Activated CD4-positive, alpha-beta T cell treated with anti-CD3 and anti-CD28 coated beads, Interleukin-2, amount 10 ng/mL, durations not matched to agents 7 days and 5 days (primary cell): ENCODE measurements around the gene RTL10. TPM values are rescaled to one million over a fixed set of nuclear protein-coding genes. Genes with fewer than 3 reads are reported as not detected.

Experiments used
- CTCF ChIA-PET: fragments of 350-600 bp; sonication (Branson Sonifier 250); formaldehyde crosslinking; loops from one replicate; lab custom pipeline; 2021; ENCODE audit warnings: antibody characterized with exemption; lab: Charles Lee
- POLR2A ChIA-PET: fragments of 350-600 bp; sonication (Branson Sonifier 250); formaldehyde crosslinking; loops from one replicate; lab custom pipeline; 2021; ENCODE audit warnings: antibody characterized with exemption; lab: Charles Lee
- DNase-seq: peaks from one replicate; pipeline ENCODE4 v3.0.0-alpha.2; 2020
- H3K27ac Mint-ChIP-seq: one replicate; pipeline ENCODE4 v1.8.0; 2021; ENCODE audit warnings: mild to moderate bottlenecking, moderate library complexity, mixed read lengths
- H3K27me3 Mint-ChIP-seq: one replicate; pipeline ENCODE4 v1.8.0; 2021; ENCODE audit warnings: mixed read lengths
- H3K36me3 Mint-ChIP-seq: one replicate; pipeline ENCODE4 v1.8.0; 2021; ENCODE audit warnings: low read depth, mixed read lengths
- H3K4me1 Mint-ChIP-seq: one replicate; pipeline ENCODE4 v1.8.0; 2021; ENCODE audit warnings: mixed read lengths
- H3K4me3 Mint-ChIP-seq: one replicate; pipeline ENCODE4 v1.8.0; 2021; ENCODE audit warnings: mild to moderate bottlenecking, moderate library complexity, mixed read lengths
- H3K9me3 Mint-ChIP-seq: one replicate; pipeline ENCODE4 v1.8.0; 2021; ENCODE audit warnings: mixed read lengths
- total RNA-seq, 2 experiments: library from RNA; stranded (reverse); gene quantifications; one replicate each; pipeline ENCODE4 v1.2.3, GENCODE V29; 2021

Gene RTL10
- total RNA-seq: 10 to 100 TPM; 21.4 to 21.5 TPM

- Mint-ChIP-seq H3K36me3 (peaks cover 28% of the 10 kb centered on the region), H3K4me3 (peak within 1 kb of the TSS; percentile 96), H3K9me3 (no peaks in the 10 kb centered on the region), H3K4me1 (peaks cover 40% of the 10 kb centered on the region), H3K27me3 (no peaks in the 10 kb centered on the region), H3K27ac (peak within 1 kb of the TSS; percentile 97)
- ChIA-PET CTCF (interaction anchor here (1.3 kb wide), 1 partner anchor 11 kb away, joined by 4 read pairs; no protein-coding TSS in a partner anchor), POLR2A (interaction anchor here (0.6 to 1.0 kb wide), 3 partner anchors 23 to 262 kb away, joined by 3 read pairs; partner anchors contain the start of gene TRMT2A)
- peak; percentile 95 for DNase-seq
These were observed at the start of gene RTL10, which contains the start of gene GNB1L for GRCh38 chr22:19854778-19855503. Gene RTL10 (minus strand): TSS chr22:19854874. CDS start chr22:19852261, 2,613 bp downstream. Gene GNB1L (minus strand): TSS chr22:19854874. CDS start chr22:19821355, 33,519 bp downstream.

GRCh38 chr22:19904174-19904856 is 49.6 kb upstream of the RTL10 start:
- POLR2A ChIA-PET: no interaction called here
- Mint-ChIP-seq H3K36me3 (no peaks in the 10 kb centered on the region), H3K4me3 (no peak overlapping the region), H3K9me3 (no peaks in the 10 kb centered on the region), H3K4me1 (no peaks in the 10 kb centered on the region), H3K27ac (no peak overlapping the region), H3K27me3 (no peaks in the 10 kb centered on the region)
- CTCF ChIA-PET: interaction anchor here (1.5 kb wide), 1 partner anchor 173 kb away, joined by 5 read pairs; no protein-coding TSS in a partner anchor
- DNase-seq: no peak

- ChIA-PET POLR2A (no interaction called here), CTCF (interaction anchor here (1.0 to 1.5 kb wide), 2 partner anchors 147 to 173 kb away, joined by 4 to 5 read pairs; no protein-coding TSS in a partner anchor)
- H3K36me3 Mint-ChIP-seq: no peaks in the 10 kb centered on the region
- H3K9me3 Mint-ChIP-seq: no peaks in the 10 kb centered on the region
- no peaks in the 10 kb centered on the region for H3K4me1 Mint-ChIP-seq
- H3K4me3 Mint-ChIP-seq: no peak overlapping the region
- DNase-seq: no peak
- no peaks in the 10 kb centered on the region for H3K27me3 Mint-ChIP-seq
- no peak overlapping the region for H3K27ac Mint-ChIP-seq
These were observed 48.8 kb upstream of the RTL10 start for GRCh38 chr22:19903513-19903912.

GRCh38 chr22:19903031-19903430 is 48.4 kb upstream of the RTL10 start:
- H3K27ac Mint-ChIP-seq: no peak overlapping the region
- CTCF ChIA-PET: interaction anchor here (1.0 to 1.5 kb wide), 2 partner anchors 147 to 172 kb away, joined by 4 to 5 read pairs; no protein-coding TSS in a partner anchor
- H3K4me1 Mint-ChIP-seq: no peaks in the 10 kb centered on the region
- no peaks in the 10 kb centered on the region for H3K36me3 Mint-ChIP-seq
- DNase-seq: no peak
- no peak overlapping the region for H3K4me3 Mint-ChIP-seq
- no peaks in the 10 kb centered on the region for H3K9me3 Mint-ChIP-seq
- POLR2A ChIA-PET: no interaction called here
- H3K27me3 Mint-ChIP-seq: no peaks in the 10 kb centered on the region

- CTCF ChIA-PET: interaction anchor here (1.0 to 2.0 kb wide), 2 partner anchors 8 to 10 kb away, joined by 3 to 8 read pairs; no protein-coding TSS in a partner anchor
- no peaks in the 10 kb centered on the region for H3K9me3 Mint-ChIP-seq
- no peak overlapping the region for H3K4me3 Mint-ChIP-seq
These were observed 47.6 kb upstream of the RTL10 start for GRCh38 chr22:19902245-19902715.

GRCh38 chr22:19901577-19902244 is 47.0 kb upstream of the RTL10 start:
- ChIA-PET POLR2A (no interaction called here), CTCF (interaction anchor here (0.5 to 2.0 kb wide), 3 partner anchors 8 to 579 kb away, joined by 3 to 8 read pairs (median 3); no protein-coding TSS in a partner anchor)
- Mint-ChIP-seq H3K36me3 (no peaks in the 10 kb centered on the region), H3K27ac (no peak overlapping the region), H3K4me3 (no peak overlapping the region), H3K27me3 (no peaks in the 10 kb centered on the region), H3K9me3 (no peaks in the 10 kb centered on the region), H3K4me1 (peaks cover 3% of the 10 kb centered on the region)
- DNase-seq: no peak

More at GRCh38 chr22:19902245-19902715, 47.6 kb upstream of the RTL10 start:
- Mint-ChIP-seq H3K36me3 (no peaks in the 10 kb centered on the region), H3K27ac (peak overlapping the region; percentile 13), H3K27me3 (no peaks in the 10 kb centered on the region), H3K4me1 (no peaks in the 10 kb centered on the region)
- no peak for DNase-seq
- POLR2A ChIA-PET: no interaction called here

- no peak for DNase-seq
- H3K4me3 Mint-ChIP-seq: no peak overlapping the region
- no peak overlapping the region for H3K27ac Mint-ChIP-seq
- no peaks in the 10 kb centered on the region for H3K9me3 Mint-ChIP-seq
- no peaks in the 10 kb centered on the region for H3K36me3 Mint-ChIP-seq
- POLR2A ChIA-PET: no interaction called here
- no peaks in the 10 kb centered on the region for H3K27me3 Mint-ChIP-seq
- CTCF ChIA-PET: interaction anchor here (0.5 to 2.0 kb wide), 4 partner anchors 9 to 578 kb away, joined by 3 to 8 read pairs (median 3); no protein-coding TSS in a partner anchor
- peaks cover 10% of the 10 kb centered on the region for H3K4me1 Mint-ChIP-seq
These were observed 46.2 kb upstream of the RTL10 start for GRCh38 chr22:19900707-19901436.

- Mint-ChIP-seq H3K27ac (peak overlapping the region; percentile 46), H3K9me3 (no peaks in the 10 kb centered on the region), H3K27me3 (no peaks in the 10 kb centered on the region), H3K4me3 (no peak overlapping the region), H3K4me1 (peaks cover 24% of the 10 kb centered on the region), H3K36me3 (peaks cover 2% of the 10 kb centered on the region)
- POLR2A ChIA-PET: no interaction called here
- CTCF ChIA-PET: interaction anchor here (0.9 kb wide), 2 partner anchors 10 to 169 kb away, joined by 3 read pairs; no protein-coding TSS in a partner anchor
- no peak for DNase-seq
These were observed 44.3 kb upstream of the RTL10 start for GRCh38 chr22:19898831-19899567.

- no peak overlapping the region for H3K27ac Mint-ChIP-seq
- no peaks in the 10 kb centered on the region for H3K27me3 Mint-ChIP-seq
- H3K36me3 Mint-ChIP-seq: peaks cover 2% of the 10 kb centered on the region
- DNase-seq: no peak
- peaks cover 31% of the 10 kb centered on the region for H3K4me1 Mint-ChIP-seq
- POLR2A ChIA-PET: no interaction called here
- no peak overlapping the region for H3K4me3 Mint-ChIP-seq
- CTCF ChIA-PET: interaction anchor here (0.9 kb wide), 2 partner anchors 9 to 168 kb away, joined by 3 read pairs; no protein-coding TSS in a partner anchor
- no peaks in the 10 kb centered on the region for H3K9me3 Mint-ChIP-seq
These were observed 43.5 kb upstream of the RTL10 start for GRCh38 chr22:19898145-19898544.

- ChIA-PET POLR2A (no interaction called here), CTCF (interaction anchor here (1.3 kb wide), 1 partner anchor 174 kb away, joined by 4 read pairs; the partner anchor contains the start of gene GP1BB)
- peaks cover 35% of the 10 kb centered on the region for H3K4me1 Mint-ChIP-seq
- no peak overlapping the region for H3K4me3 Mint-ChIP-seq
- DNase-seq: no peak
- no peaks in the 10 kb centered on the region for H3K9me3 Mint-ChIP-seq
- H3K27ac Mint-ChIP-seq: no peak overlapping the region
- no peaks in the 10 kb centered on the region for H3K27me3 Mint-ChIP-seq
- H3K36me3 Mint-ChIP-seq: peaks cover 2% of the 10 kb centered on the region
These were observed 43.1 kb upstream of the RTL10 start for GRCh38 chr22:19897726-19898125.
